ENCODE data around the gene STARD13.

Gene STARD13

GRCh38 chr13:33218020-33218419 lies 67.5 kb downstream of the STARD13 start:
- no peak for DNase-seq

GRCh38 chr13:33217256-33217655 lies 68.3 kb downstream of the STARD13 start:
- no peak for DNase-seq

GRCh38 chr13:33213797-33214196 lies 71.8 kb downstream of the STARD13 start:
- DNase-seq, result no peak

- DNase-seq, result no peak
Measured at GRCh38 chr13:33213024-33213768, 72.4 kb downstream of the STARD13 start.

- no peak for DNase-seq
Measured at GRCh38 chr13:33212396-33212795, 73.2 kb downstream of the STARD13 start.

GRCh38 chr13:33210090-33210489 lies 75.5 kb downstream of the STARD13 start:
- DNase-seq, result no peak

- DNase-seq, result no peak
Measured at GRCh38 chr13:33208290-33209220, 77.0 kb downstream of the STARD13 start.

- DNase-seq, result no peak
Measured at GRCh38 chr13:33207615-33207961, 78.0 kb downstream of the STARD13 start.

GRCh38 chr13:33206945-33207614 lies 78.5 kb downstream of the STARD13 start:
- DNase-seq, result no peak

- no peak for DNase-seq
Measured at GRCh38 chr13:33206425-33206824, 79.1 kb downstream of the STARD13 start.

GRCh38 chr13:33205804-33206221 lies 79.7 kb downstream of the STARD13 start:
- DNase-seq, result peak in 1 of 2 donors; percentile 11

- no peak for DNase-seq
Measured at GRCh38 chr13:33205224-33205623, 80.3 kb downstream of the STARD13 start.

GRCh38 chr13:33204130-33204927 lies 81.2 kb downstream of the STARD13 start:
- no peak for DNase-seq

- no peak for DNase-seq
Measured at GRCh38 chr13:33202644-33203169, 82.8 kb downstream of the STARD13 start.

- no peak for DNase-seq
Measured at GRCh38 chr13:33201659-33202058, 83.9 kb downstream of the STARD13 start.

GRCh38 chr13:33199289-33199850 lies 86.2 kb downstream of the STARD13 start:
- DNase-seq, result no peak

- no peak for DNase-seq
Measured at GRCh38 chr13:33197541-33197971, 88.0 kb downstream of the STARD13 start.

GRCh38 chr13:33196767-33197166 lies 88.8 kb downstream of the STARD13 start:
- DNase-seq, result no peak

- DNase-seq, result no peak
Measured at GRCh38 chr13:33195693-33196464, 89.7 kb downstream of the STARD13 start.

GRCh38 chr13:33194820-33195692 lies 90.5 kb downstream of the STARD13 start:
- DNase-seq, result no peak

Measured in bone marrow (tissue), 2 donors.